Upper lobe of right lung (tissue), 1 donor: Measurements from ENCODE around the gene KRT20. TPM values are rescaled to one million over a fixed set of nuclear protein-coding genes. Genes with fewer than 3 reads are reported as not detected.

Source experiments
- ATAC-seq: fragments of 200-7000 bp; cut with Tn5 transposase; one replicate; pipeline ENCODE4 v1.9.1; 2020; ENCODE audit warnings: mild to moderate bottlenecking, moderate library complexity
- DNase-seq: peaks from one replicate; pipeline ENCODE4 v3.0.0-alpha.2; 2020
- H3K27ac ChIP-seq: fragments of 200-600 bp; one replicate; pipeline ENCODE4 v1.8.0; 2022
- H3K27me3 ChIP-seq: fragments of 200-600 bp; one replicate; pipeline ENCODE4 v1.8.0; 2022; ENCODE audit warnings: mild to moderate bottlenecking
- H3K36me3 ChIP-seq: fragments of 200-600 bp; one replicate; pipeline ENCODE4 v1.8.0; 2022
- H3K4me1 ChIP-seq: fragments of 200-600 bp; one replicate; pipeline ENCODE4 v1.8.0; 2022
- H3K4me3 ChIP-seq: fragments of 200-600 bp; one replicate; pipeline ENCODE4 v1.8.0; 2022; ENCODE audit warnings: mild to moderate bottlenecking
- H3K9me3 ChIP-seq: fragments of 200-600 bp; one replicate; pipeline ENCODE4 v1.8.0; 2022
- intact Hi-C: fragments of 100-400 bp; cut with DNase I; formaldehyde crosslinking; loops from one replicate; pipeline ENCODE4 v1.11.0; 2022
- total RNA-seq: library from RNA; stranded (reverse); fragmentation: NEBNext Ultra II Directional; extraction: Animal tissue kit (Norgen Biotek cat#: 25700); gene quantifications from one replicate; pipeline ENCODE4 v1.2.1, GENCODE V29; 2021
- TF ChIP-seq, protein P1 (sequence below): fragments of 200-600 bp; IDR thresholded peaks from one replicate; pipeline ENCODE4 v1.8.0; 2022; ENCODE audit warnings: antibody characterized with exemption
- donor health status: DM: no; HTN: yes; CAD: no; lungs with severe emphysema.

KRT20 gene
- total RNA-seq, 1 donor from 2014 or later = not detected

DNA sequence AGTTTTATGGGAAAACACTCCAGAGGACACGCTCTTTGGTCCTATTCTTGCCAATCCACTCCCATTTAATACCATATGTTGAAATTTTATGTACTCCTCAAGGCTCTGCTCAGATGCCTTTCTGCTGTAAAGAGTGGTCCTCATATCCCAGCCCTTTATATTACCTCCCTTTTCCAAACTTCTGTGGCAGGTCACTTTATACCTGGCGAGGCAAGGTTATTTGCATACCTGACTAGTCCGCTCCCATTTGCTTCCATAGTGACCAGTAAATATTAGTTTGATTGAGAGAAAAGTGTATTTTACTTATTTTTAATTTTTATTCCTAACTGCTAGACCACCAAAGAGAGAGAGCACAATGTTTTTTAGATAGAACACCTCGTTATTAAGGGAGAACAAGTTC is 35.3 kb downstream of the KRT20 start:
- H3K4me3 ChIP-seq = no peak overlapping the region
- DNase-seq (no peak), ATAC-seq (no peak)
- no peaks in the 10 kb centered on the region for H3K4me1 ChIP-seq
- H3K27ac ChIP-seq = no peak overlapping the region
- no peaks in the 10 kb centered on the region for H3K9me3 ChIP-seq
- TF ChIP-seq, protein P1, sequence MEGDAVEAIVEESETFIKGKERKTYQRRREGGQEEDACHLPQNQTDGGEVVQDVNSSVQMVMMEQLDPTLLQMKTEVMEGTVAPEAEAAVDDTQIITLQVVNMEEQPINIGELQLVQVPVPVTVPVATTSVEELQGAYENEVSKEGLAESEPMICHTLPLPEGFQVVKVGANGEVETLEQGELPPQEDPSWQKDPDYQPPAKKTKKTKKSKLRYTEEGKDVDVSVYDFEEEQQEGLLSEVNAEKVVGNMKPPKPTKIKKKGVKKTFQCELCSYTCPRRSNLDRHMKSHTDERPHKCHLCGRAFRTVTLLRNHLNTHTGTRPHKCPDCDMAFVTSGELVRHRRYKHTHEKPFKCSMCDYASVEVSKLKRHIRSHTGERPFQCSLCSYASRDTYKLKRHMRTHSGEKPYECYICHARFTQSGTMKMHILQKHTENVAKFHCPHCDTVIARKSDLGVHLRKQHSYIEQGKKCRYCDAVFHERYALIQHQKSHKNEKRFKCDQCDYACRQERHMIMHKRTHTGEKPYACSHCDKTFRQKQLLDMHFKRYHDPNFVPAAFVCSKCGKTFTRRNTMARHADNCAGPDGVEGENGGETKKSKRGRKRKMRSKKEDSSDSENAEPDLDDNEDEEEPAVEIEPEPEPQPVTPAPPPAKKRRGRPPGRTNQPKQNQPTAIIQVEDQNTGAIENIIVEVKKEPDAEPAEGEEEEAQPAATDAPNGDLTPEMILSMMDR = no peak
- H3K36me3 ChIP-seq = no peaks in the 10 kb centered on the region
- intact Hi-C loops = no loop called here
- no peaks in the 10 kb centered on the region for H3K27me3 ChIP-seq

DNA sequence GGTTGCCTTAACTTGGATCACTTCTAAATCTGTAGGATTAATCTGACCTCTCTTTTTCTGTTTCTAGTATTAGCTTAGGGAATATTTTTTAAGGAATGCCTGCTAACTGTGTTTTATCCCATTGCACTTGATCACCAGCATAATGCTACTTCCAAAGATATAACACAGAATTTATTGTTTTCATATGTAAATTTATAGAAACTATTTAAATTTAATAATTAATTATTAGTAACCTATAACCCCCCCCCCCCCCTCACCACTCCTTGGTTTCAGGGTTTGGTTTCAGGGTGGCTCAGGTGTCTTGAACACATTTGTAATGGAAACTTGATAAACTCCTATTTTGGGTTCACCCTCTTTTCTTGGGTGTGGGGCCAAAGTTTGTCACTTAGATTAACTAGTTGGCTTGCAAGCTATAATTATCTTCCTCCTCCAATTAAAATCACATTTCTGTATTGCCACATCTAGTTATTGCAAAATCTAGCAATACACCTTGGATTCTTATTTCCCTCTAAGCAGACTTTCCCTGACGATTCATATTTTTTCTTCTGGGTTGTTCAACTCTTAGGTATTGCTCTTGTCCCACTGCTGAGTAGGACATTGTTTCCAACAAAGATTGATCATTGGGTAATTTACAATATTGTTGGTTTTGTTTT is 36.3 kb downstream of the KRT20 start:
- TF ChIP-seq, protein P1 = no peak
- Histone ChIP-seq H3K4me1 (no peaks in the 10 kb centered on the region), H3K27me3 (no peaks in the 10 kb centered on the region), H3K4me3 (no peak overlapping the region), H3K9me3 (no peaks in the 10 kb centered on the region), H3K27ac (no peak overlapping the region), H3K36me3 (no peaks in the 10 kb centered on the region)
- intact Hi-C loops = no loop called here
- DNase-seq (no peak), ATAC-seq (no peak)

DNA sequence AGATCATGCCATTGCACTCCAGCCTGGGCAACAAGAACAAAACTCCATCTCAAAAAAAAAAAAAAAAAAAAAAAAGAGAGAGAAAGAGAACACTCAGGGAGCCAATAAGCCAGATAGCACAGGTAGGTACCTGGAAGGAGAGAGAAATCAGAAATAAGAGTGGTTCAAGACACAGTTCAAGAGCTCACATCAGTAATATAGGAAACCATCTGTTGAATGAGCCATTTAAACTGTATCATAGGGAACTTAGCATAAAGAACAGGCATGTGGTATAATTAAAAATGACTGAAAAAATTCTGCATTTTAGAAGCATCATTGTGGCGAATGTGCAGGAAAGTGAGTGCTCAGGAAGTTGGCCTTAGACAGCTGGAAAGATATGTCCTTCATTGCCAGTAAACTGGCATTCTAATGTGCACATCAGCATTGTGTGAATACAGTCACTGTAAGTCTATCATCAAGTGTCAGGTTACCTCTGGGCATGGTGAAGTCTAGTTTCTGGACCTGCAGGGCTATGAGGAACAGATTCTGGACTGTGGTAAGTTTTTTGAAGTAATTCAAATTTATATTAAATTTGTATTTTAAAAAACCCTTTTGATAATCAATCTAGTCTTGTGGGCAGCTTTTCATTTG is 38.4 kb downstream of the KRT20 start:
- H3K4me1 ChIP-seq = no peaks in the 10 kb centered on the region
- H3K27me3 ChIP-seq = no peaks in the 10 kb centered on the region
- ATAC-seq = no peak
- DNase-seq = no peak
- no peak overlapping the region for H3K27ac ChIP-seq
- no peaks in the 10 kb centered on the region for H3K9me3 ChIP-seq
- H3K36me3 ChIP-seq = no peaks in the 10 kb centered on the region
- TF ChIP-seq, protein P1 = no peak
- intact Hi-C loops = no loop called here
- H3K4me3 ChIP-seq = no peak overlapping the region

DNA sequence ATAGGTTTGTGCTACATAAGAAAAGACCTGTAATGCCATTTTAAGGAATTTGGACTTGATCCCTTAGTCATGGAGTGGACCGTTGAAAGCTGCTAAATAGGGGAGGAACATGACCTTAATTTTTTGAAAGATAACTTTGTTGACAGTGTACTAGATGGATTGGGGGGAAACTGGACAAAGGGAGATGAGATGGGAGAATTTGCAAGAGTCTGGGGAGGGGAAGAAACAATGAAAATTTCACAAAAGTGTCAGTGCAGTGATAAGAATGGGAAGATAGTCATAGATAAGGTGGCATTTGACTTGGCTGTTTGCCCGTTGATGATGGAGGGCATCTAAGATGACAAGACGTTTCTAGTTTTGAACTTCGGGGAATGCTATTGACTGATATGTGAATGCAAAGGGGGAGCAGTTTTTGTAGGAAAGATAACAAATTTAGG is 40.4 kb downstream of the KRT20 start:
- intact Hi-C loops = no loop called here
- no peaks in the 10 kb centered on the region for H3K36me3 ChIP-seq
- H3K9me3 ChIP-seq = no peaks in the 10 kb centered on the region
- DNase-seq = no peak
- no peak overlapping the region for H3K4me3 ChIP-seq
- TF ChIP-seq, protein P1 = no peak
- H3K27me3 ChIP-seq = no peaks in the 10 kb centered on the region
- no peaks in the 10 kb centered on the region for H3K4me1 ChIP-seq
- ATAC-seq = no peak
- H3K27ac ChIP-seq = no peak overlapping the region

DNA sequence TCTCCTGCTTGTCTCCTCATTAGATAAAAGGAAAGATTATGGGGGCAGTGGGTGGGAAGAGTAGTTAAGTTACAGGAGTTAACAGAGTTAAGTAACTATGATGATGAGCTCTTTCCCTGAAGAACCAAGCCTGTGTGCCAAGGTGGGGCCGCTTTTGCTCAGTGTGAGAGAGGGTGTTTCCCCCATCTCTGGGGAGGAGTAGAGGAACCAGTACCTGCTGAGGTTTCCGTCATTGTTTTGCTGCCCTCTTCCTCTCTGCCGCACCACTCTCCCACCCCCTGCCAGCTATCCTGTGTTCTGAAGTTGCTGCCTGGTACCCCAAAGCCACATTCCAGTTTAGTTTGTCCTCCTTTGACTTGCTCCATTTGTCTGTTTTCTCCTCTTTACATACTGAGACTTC is 41.8 kb downstream of the KRT20 start:
- H3K4me3 ChIP-seq = no peak overlapping the region
- DNase-seq = no peak
- intact Hi-C loops = no loop called here
- no peak overlapping the region for H3K27ac ChIP-seq
- TF ChIP-seq, protein P1 = no peak
- no peak for ATAC-seq
- no peaks in the 10 kb centered on the region for H3K9me3 ChIP-seq
- no peaks in the 10 kb centered on the region for H3K4me1 ChIP-seq
- no peaks in the 10 kb centered on the region for H3K27me3 ChIP-seq
- no peaks in the 10 kb centered on the region for H3K36me3 ChIP-seq
